HepG2 (cell line): ENCODE measurements around the gene TSPAN7. TPM values are rescaled to one million over a fixed set of nuclear protein-coding genes. Genes with fewer than 3 reads are reported as not detected.

Experiments used
- ATAC-seq: fragments of 200-7000 bp; cut with Tn5 transposase; 3 replicates; pipeline ENCODE4 v1.9.1; 2020; ENCODE audit warnings: mild to moderate bottlenecking, moderate library complexity
- BruUV-seq: library from RNA; stranded (reverse); fragments of 400-500 nt; replicated peaks from 2 replicates; lab custom pipeline; 2021; lab: Mats Ljungman, UMichigan
- CTCF ChIA-PET: fragments of 300-600 bp; formaldehyde crosslinking; extraction: SDS; loops from one replicate; lab custom pipeline; 2021; ENCODE audit warnings: low total read pairs, inconsistent platforms, low intra/inter-chr PET ratio; lab: Yijun Ruan, JAX
- POLR2A ChIA-PET: fragments of 350-600 bp; sonication (Branson Sonifier 250); formaldehyde crosslinking; loops from one replicate; lab custom pipeline; 2020; ENCODE audit warnings: antibody characterized with exemption, inconsistent platforms; lab: Yijun Ruan, JAX
- DNase-seq: peaks from one replicate; pipeline ENCODE4 v3.0.0-alpha.2; 2015; ENCODE audit warnings: low spot score
- FAIRE-seq: peaks from 3 replicates; lab custom pipeline; 2011; peaks lifted over from hg19 to GRCh38; lab: Jason Lieb, UNC
- H2AFZ ChIP-seq: one replicate; pipeline ENCODE4 v1.6.1; 2011; ENCODE audit warnings: low read length, inconsistent platforms
- H3K27ac ChIP-seq: fragments of 300-600 bp; 3 replicates; pipeline ENCODE4 v1.8.0; 2011; ENCODE audit warnings: mixed run types, mild to moderate bottlenecking, mixed read lengths, low read length, inconsistent platforms; ENCODE audit not compliant: insufficient read depth; ENCODE audit errors: extremely low read length
- H3K27me3 ChIP-seq, 2 experiments: fragments of 200-600 bp in 1 of 2; 2 replicates in 1 of 2; 3 replicates in 1 of 2; pipeline versions ENCODE4 v1.6.0 to v1.8.0; 2011; ENCODE audit warnings: low read length in 2 of 2, mild to moderate bottlenecking in 2 of 2, moderate library complexity in 2 of 2, inconsistent platforms in 1 of 2; ENCODE audit not compliant: insufficient read depth in 2 of 2, control insufficient read depth in 1 of 2
- H3K36me3 ChIP-seq, 2 experiments: fragments of 200-600 bp in 1 of 2; replicated peaks in 1 of 2; 2 replicates in 1 of 2; 3 replicates in 1 of 2; pipeline versions ENCODE4 v1.5.1 to v1.8.0; 2011; ENCODE audit warnings: low read length in 2 of 2, inconsistent platforms in 1 of 2; ENCODE audit not compliant: insufficient read depth in 2 of 2, control insufficient read depth in 1 of 2
- H3K4me1 ChIP-seq: 2 replicates; pipeline ENCODE4 v1.5.1; 2012; ENCODE audit warnings: low read length, inconsistent platforms; ENCODE audit not compliant: insufficient read depth
- H3K4me2 ChIP-seq: 2 replicates; pipeline ENCODE4 v1.6.0; 2011; ENCODE audit warnings: low read depth, low read length, inconsistent platforms
- H3K4me3 ChIP-seq, 3 experiments: fragments of 200-600 bp in 1 of 3; sonication (generic), shearing (Covaris generic) in 1 of 3; replicated peaks in 1 of 3; 2 replicates each; pipeline ENCODE4 v1.5.1; 2011 to 2016; ENCODE audit warnings: low read length in 3 of 3, inconsistent platforms in 2 of 3, low read depth in 2 of 3, mild to moderate bottlenecking in 2 of 3, control low read depth in 1 of 3, mixed read lengths in 1 of 3; ENCODE audit not compliant: insufficient read depth in 1 of 3
- H3K79me2 ChIP-seq: one replicate; pipeline ENCODE4 v1.6.1; 2011; ENCODE audit warnings: low read length, inconsistent platforms; ENCODE audit not compliant: insufficient read depth
- H3K9ac ChIP-seq: 2 replicates; pipeline ENCODE4 v1.6.0; 2011; ENCODE audit warnings: mild to moderate bottlenecking, low read depth, low read length, inconsistent platforms; ENCODE audit not compliant: insufficient read depth
- H3K9me3 ChIP-seq: 2 replicates; pipeline ENCODE4 v1.5.1; 2012; ENCODE audit warnings: mild to moderate bottlenecking, low read length
- H4K20me1 ChIP-seq: 2 replicates; pipeline ENCODE4 v1.6.0; 2011; ENCODE audit warnings: inconsistent platforms, mild to moderate bottlenecking, low read length, moderate library complexity; ENCODE audit not compliant: insufficient read depth
- CENPT ChIP-seq: sonication (generic); formaldehyde crosslinking; IDR thresholded peaks from 2 replicates; pipeline ENCODE4 v1.8.0; 2022; ENCODE audit warnings: low read depth, mild to moderate bottlenecking, moderate library complexity, missing genetic modification reagents
- FOXP4 ChIP-seq: sonication (generic); formaldehyde crosslinking; IDR thresholded peaks from 2 replicates; pipeline ENCODE4 v1.4.0; 2020; ENCODE audit warnings: missing genetic modification reagents
- GABPB1 ChIP-seq: IDR thresholded peaks from 2 replicates; pipeline ENCODE4 v1.6.1; 2016; ENCODE audit warnings: mild to moderate bottlenecking, missing genetic modification reagents, moderate library complexity, missing compliant biosample characterization
- HNRNPL ChIP-seq: fragments of 200-400 bp; formaldehyde crosslinking; IDR thresholded peaks from 2 replicates; pipeline ENCODE4 v1.6.1; 2017; ENCODE audit warnings: mild to moderate bottlenecking, low read depth, low read length
- MTF2 ChIP-seq: sonication (generic); formaldehyde crosslinking; IDR thresholded peaks from 2 replicates; pipeline ENCODE4 v1.5.0; 2020; ENCODE audit warnings: missing genetic modification reagents, borderline replicate concordance
- MXD4 ChIP-seq: IDR thresholded peaks from 2 replicates; pipeline ENCODE4 v1.6.1; 2016; ENCODE audit warnings: mild to moderate bottlenecking, missing biosample characterization, missing genetic modification reagents
- SIX4 ChIP-seq: sonication (generic); formaldehyde crosslinking; IDR thresholded peaks from 2 replicates; pipeline ENCODE4 v1.4.0; 2020; ENCODE audit warnings: missing genetic modification reagents
- SNRNP70 ChIP-seq: fragments of 200-400 bp; formaldehyde crosslinking; IDR thresholded peaks from 2 replicates; pipeline ENCODE4 v1.6.1; 2017; ENCODE audit warnings: mild to moderate bottlenecking, low read depth, low read length, moderate library complexity
- ZFP36L2 ChIP-seq: sonication (generic); formaldehyde crosslinking; IDR thresholded peaks from 2 replicates; pipeline ENCODE4 v1.4.0; 2020; ENCODE audit warnings: missing genetic modification reagents
- ZNF749 ChIP-seq: sonication (generic); formaldehyde crosslinking; IDR thresholded peaks from 2 replicates; pipeline ENCODE4 v1.8.0; 2022; ENCODE audit warnings: mild to moderate bottlenecking, missing genetic modification reagents, moderate library complexity, borderline replicate concordance
- ZSCAN30 ChIP-seq: sonication (generic); formaldehyde crosslinking; IDR thresholded peaks from 2 replicates; pipeline ENCODE4 v1.5.0; 2020; ENCODE audit warnings: mild to moderate bottlenecking, missing genetic modification reagents
- in situ Hi-C: cut with HindIII; loops from 2 replicates; pipeline ENCODE4 v1.10.0; 2017; ENCODE audit warnings: low pct_unique_long_range_greater_than_20kb; ENCODE audit not compliant: extremely low pct_ligation_motif_present
- intact Hi-C: fragments of 100-400 bp; cut with micrococcal nuclease; formaldehyde crosslinking; loops from one replicate; pipeline ENCODE4 v1.10.0; 2022; ENCODE audit not compliant: unreplicated experiment
- polyA plus RNA-seq, 8 experiments: library from polyadenylated mRNA; depleted of rRNA in 3 of 8; stranded (reverse) in 7 of 8; unstranded in 1 of 8; fragments of >200 nt; fragmentation: Illumina TruSeq in 4 of 8; extraction: Trizol in 4 of 8; gene quantifications; 2 replicates each; pipeline versions ENCODE4 v1.2.1 to v1.2.3, GENCODE V29; 2011 to 2016; ENCODE audit warnings: low read depth in 4 of 8, missing spikeins in 1 of 8, mixed read lengths in 1 of 8; ENCODE audit not compliant: insufficient read depth in 1 of 8
- total RNA-seq, 5 experiments: library from RNA; depleted of rRNA; stranded (reverse); fragments of >200 nt; fragmentation: Illumina TruSeq; extraction: Trizol; gene quantifications; 2 replicates each; pipeline ENCODE4 v1.2.3, GENCODE V29; 2016; ENCODE audit warnings: low read depth in 1 of 5
- TF ChIP-seq, protein P1 (sequence below): sonication (generic); formaldehyde crosslinking; IDR thresholded peaks from 2 replicates; pipeline ENCODE4 v1.4.0; 2020; ENCODE audit warnings: missing genetic modification reagents
- TF ChIP-seq, protein P2 (sequence below): sonication (generic); formaldehyde crosslinking; IDR thresholded peaks from 2 replicates; pipeline ENCODE4 v1.5.1; 2020; ENCODE audit warnings: missing genetic modification reagents, mild to moderate bottlenecking, borderline replicate concordance
- TF ChIP-seq, protein P3 (sequence below): sonication (generic); formaldehyde crosslinking; IDR thresholded peaks from 2 replicates; pipeline ENCODE4 v1.5.0; 2020; ENCODE audit warnings: missing genetic modification reagents, mild to moderate bottlenecking, borderline replicate concordance
- TF ChIP-seq, protein P4 (sequence below): sonication (generic); formaldehyde crosslinking; IDR thresholded peaks from 2 replicates; pipeline ENCODE4 v1.4.0; 2020; ENCODE audit warnings: missing genetic modification reagents

Gene TSPAN7
- total and polyA plus RNA-seq, 2 of the 13 experiments (the other 11 are each of a cell fraction or from before 2014, with no cell fraction given): 21.4 to 47.1 TPM

DNA sequence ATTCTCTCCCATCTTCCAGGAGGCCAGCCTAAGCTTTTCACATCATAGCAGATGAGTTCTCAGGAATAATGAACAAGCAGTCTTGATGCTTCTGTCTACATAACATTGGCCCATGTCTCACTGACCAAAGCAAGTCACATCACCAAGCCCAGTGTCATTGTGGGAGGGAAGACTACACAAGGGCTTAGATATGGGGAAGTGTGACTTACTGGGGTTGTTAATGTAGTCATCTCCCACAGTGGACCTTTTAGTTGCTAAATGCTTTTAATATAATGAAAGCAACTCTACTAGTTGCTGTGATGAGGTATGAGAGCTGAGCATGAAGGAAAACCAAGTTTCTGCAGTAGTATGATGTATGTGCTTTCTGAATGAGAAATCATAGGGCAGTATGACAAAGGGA is 40.5 kb downstream of the TSPAN7 start:
- ATAC-seq (no peak), FAIRE-seq (no peak), DNase-seq (no peak)
- POLR2A ChIA-PET: no interaction called here
- Histone ChIP-seq H4K20me1 (no peaks in the 10 kb centered on the region), H3K36me3 (no peaks in the 10 kb centered on the region), H3K4me3 (no peak overlapping the region), H3K27ac (no peak overlapping the region), H3K4me2 (no peak overlapping the region), H3K4me1 (no peaks in the 10 kb centered on the region), H3K9me3 (no peaks in the 10 kb centered on the region), H3K27me3 (no peaks in the 10 kb centered on the region), H3K79me2 (no peaks in the 10 kb centered on the region), H3K9ac (no peak overlapping the region), H2AFZ (no peak overlapping the region)
- no TSS peak for BruUV-seq
- CTCF ChIA-PET: no interaction called here
- intact Hi-C loops: no loop called here
- in situ Hi-C loops: no loop called here
- TF ChIP-seq, protein P1, sequence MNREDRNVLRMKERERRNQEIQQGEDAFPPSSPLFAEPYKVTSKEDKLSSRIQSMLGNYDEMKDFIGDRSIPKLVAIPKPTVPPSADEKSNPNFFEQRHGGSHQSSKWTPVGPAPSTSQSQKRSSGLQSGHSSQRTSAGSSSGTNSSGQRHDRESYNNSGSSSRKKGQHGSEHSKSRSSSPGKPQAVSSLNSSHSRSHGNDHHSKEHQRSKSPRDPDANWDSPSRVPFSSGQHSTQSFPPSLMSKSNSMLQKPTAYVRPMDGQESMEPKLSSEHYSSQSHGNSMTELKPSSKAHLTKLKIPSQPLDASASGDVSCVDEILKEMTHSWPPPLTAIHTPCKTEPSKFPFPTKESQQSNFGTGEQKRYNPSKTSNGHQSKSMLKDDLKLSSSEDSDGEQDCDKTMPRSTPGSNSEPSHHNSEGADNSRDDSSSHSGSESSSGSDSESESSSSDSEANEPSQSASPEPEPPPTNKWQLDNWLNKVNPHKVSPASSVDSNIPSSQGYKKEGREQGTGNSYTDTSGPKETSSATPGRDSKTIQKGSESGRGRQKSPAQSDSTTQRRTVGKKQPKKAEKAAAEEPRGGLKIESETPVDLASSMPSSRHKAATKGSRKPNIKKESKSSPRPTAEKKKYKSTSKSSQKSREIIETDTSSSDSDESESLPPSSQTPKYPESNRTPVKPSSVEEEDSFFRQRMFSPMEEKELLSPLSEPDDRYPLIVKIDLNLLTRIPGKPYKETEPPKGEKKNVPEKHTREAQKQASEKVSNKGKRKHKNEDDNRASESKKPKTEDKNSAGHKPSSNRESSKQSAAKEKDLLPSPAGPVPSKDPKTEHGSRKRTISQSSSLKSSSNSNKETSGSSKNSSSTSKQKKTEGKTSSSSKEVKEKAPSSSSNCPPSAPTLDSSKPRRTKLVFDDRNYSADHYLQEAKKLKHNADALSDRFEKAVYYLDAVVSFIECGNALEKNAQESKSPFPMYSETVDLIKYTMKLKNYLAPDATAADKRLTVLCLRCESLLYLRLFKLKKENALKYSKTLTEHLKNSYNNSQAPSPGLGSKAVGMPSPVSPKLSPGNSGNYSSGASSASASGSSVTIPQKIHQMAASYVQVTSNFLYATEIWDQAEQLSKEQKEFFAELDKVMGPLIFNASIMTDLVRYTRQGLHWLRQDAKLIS (CRISPR knock-in tag): no peak
- no peak for TF ChIP-seq MXD4 (CRISPR knock-in tag)
- no peak for TF ChIP-seq GABPB1 (CRISPR knock-in tag)
- TF ChIP-seq, protein P2, sequence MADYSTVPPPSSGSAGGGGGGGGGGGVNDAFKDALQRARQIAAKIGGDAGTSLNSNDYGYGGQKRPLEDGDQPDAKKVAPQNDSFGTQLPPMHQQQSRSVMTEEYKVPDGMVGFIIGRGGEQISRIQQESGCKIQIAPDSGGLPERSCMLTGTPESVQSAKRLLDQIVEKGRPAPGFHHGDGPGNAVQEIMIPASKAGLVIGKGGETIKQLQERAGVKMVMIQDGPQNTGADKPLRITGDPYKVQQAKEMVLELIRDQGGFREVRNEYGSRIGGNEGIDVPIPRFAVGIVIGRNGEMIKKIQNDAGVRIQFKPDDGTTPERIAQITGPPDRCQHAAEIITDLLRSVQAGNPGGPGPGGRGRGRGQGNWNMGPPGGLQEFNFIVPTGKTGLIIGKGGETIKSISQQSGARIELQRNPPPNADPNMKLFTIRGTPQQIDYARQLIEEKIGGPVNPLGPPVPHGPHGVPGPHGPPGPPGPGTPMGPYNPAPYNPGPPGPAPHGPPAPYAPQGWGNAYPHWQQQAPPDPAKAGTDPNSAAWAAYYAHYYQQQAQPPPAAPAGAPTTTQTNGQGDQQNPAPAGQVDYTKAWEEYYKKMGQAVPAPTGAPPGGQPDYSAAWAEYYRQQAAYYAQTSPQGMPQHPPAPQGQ (CRISPR knock-in tag): no peak
- TF ChIP-seq ZSCAN30 (CRISPR knock-in tag): no peak
- TF ChIP-seq MTF2 (CRISPR knock-in tag): no peak
- TF ChIP-seq ZFP36L2: no peak
- no peak for TF ChIP-seq CENPT (CRISPR knock-in tag)
- no peak for TF ChIP-seq ZNF749
- no peak for TF ChIP-seq FOXP4
- TF ChIP-seq HNRNPL: no peak
- TF ChIP-seq, protein P3, sequence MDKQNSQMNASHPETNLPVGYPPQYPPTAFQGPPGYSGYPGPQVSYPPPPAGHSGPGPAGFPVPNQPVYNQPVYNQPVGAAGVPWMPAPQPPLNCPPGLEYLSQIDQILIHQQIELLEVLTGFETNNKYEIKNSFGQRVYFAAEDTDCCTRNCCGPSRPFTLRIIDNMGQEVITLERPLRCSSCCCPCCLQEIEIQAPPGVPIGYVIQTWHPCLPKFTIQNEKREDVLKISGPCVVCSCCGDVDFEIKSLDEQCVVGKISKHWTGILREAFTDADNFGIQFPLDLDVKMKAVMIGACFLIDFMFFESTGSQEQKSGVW (CRISPR knock-in tag): no peak
- no peak for TF ChIP-seq SNRNP70
- TF ChIP-seq SIX4 (CRISPR knock-in tag): no peak
- TF ChIP-seq, protein P4, sequence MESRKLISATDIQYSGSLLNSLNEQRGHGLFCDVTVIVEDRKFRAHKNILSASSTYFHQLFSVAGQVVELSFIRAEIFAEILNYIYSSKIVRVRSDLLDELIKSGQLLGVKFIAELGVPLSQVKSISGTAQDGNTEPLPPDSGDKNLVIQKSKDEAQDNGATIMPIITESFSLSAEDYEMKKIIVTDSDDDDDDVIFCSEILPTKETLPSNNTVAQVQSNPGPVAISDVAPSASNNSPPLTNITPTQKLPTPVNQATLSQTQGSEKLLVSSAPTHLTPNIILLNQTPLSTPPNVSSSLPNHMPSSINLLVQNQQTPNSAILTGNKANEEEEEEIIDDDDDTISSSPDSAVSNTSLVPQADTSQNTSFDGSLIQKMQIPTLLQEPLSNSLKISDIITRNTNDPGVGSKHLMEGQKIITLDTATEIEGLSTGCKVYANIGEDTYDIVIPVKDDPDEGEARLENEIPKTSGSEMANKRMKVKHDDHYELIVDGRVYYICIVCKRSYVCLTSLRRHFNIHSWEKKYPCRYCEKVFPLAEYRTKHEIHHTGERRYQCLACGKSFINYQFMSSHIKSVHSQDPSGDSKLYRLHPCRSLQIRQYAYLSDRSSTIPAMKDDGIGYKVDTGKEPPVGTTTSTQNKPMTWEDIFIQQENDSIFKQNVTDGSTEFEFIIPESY (CRISPR knock-in tag): no peak
